NB4 (cell line): ENCODE results near the gene SNTG2.

ENCODE experiments used
- POLR2A ChIP-seq: IDR thresholded peaks from 2 replicates; pipeline ENCODE4 v1.6.1; 2011; ENCODE audit warnings: mild to moderate bottlenecking; ENCODE audit not compliant: insufficient read length; ENCODE audit errors: extremely low read depth
- TF ChIP-seq, protein P1 (sequence below): IDR thresholded peaks from one replicate; pipeline ENCODE4 v1.5.1; 2012; ENCODE audit warnings: low read depth, low read length

DNA sequence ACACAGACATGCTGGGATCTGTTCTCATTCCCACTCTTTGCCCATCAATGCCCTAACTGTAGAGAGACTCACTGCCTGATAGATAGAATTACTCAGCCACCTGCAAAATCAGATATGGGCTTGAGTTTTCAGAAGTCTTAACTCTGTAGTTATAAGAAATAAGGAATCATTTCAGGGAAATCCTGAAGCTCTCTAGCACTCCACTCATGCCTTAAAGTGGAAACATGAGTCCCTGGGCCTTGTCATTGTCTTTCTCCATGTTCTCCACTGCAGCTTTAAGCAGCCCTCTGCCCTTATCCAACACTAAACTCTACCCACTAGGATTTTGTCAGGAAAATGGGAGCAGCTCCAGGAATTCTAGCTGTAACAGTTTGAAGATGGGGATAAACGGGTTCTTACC is 192.5 kb downstream of the SNTG2 start:
- TF ChIP-seq, protein P1, sequence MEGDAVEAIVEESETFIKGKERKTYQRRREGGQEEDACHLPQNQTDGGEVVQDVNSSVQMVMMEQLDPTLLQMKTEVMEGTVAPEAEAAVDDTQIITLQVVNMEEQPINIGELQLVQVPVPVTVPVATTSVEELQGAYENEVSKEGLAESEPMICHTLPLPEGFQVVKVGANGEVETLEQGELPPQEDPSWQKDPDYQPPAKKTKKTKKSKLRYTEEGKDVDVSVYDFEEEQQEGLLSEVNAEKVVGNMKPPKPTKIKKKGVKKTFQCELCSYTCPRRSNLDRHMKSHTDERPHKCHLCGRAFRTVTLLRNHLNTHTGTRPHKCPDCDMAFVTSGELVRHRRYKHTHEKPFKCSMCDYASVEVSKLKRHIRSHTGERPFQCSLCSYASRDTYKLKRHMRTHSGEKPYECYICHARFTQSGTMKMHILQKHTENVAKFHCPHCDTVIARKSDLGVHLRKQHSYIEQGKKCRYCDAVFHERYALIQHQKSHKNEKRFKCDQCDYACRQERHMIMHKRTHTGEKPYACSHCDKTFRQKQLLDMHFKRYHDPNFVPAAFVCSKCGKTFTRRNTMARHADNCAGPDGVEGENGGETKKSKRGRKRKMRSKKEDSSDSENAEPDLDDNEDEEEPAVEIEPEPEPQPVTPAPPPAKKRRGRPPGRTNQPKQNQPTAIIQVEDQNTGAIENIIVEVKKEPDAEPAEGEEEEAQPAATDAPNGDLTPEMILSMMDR = no peak
- TF ChIP-seq POLR2A = no peak
